Activated CD4-positive, alpha-beta T cell treated with anti-CD3 and anti-CD28 coated beads for 36 hours (primary cell): ENCODE results near the gene BLCAP. TPM values are rescaled to one million over a fixed set of nuclear protein-coding genes. Genes with fewer than 3 reads are reported as not detected.
"Not testable (repeated sequence)": the region's sequence is repeated elsewhere in the genome, so short reads cannot be mapped to it uniquely, and the experiment has no call there.

ENCODE experiments used
- ATAC-seq: fragments of 200-7000 bp; cut with Tn5 transposase; one replicate; pipeline ENCODE4 v1.10.0; 2021; ENCODE audit warnings: mild to moderate bottlenecking, moderate library complexity
- CTCF ChIA-PET: fragments of 350-600 bp; sonication (Branson Sonifier 250); formaldehyde crosslinking; loops from one replicate; lab custom pipeline; 2021; ENCODE audit warnings: antibody characterized with exemption; lab: Charles Lee
- POLR2A ChIA-PET: fragments of 350-600 bp; sonication (Branson Sonifier 250); formaldehyde crosslinking; loops from one replicate; lab custom pipeline; 2021; ENCODE audit warnings: antibody characterized with exemption, inconsistent platforms; lab: Charles Lee
- DNase-seq: peaks from one replicate; pipeline ENCODE4 v3.0.0-alpha.2; 2020
- H3K27ac Mint-ChIP-seq: one replicate; pipeline ENCODE4 v1.8.0; 2021; ENCODE audit warnings: mixed read lengths
- H3K27me3 Mint-ChIP-seq: one replicate; pipeline ENCODE4 v1.8.0; 2021; ENCODE audit warnings: mixed read lengths
- H3K36me3 Mint-ChIP-seq: one replicate; pipeline ENCODE4 v1.8.0; 2021; ENCODE audit warnings: low read depth, mixed read lengths
- H3K4me1 Mint-ChIP-seq: one replicate; pipeline ENCODE4 v1.8.0; 2021; ENCODE audit warnings: mixed read lengths
- H3K4me3 Mint-ChIP-seq: one replicate; pipeline ENCODE4 v1.8.0; 2021; ENCODE audit warnings: mild to moderate bottlenecking, moderate library complexity, mixed read lengths
- H3K9me3 Mint-ChIP-seq: one replicate; pipeline ENCODE4 v1.8.0; 2021; ENCODE audit warnings: low read depth, mixed read lengths
- intact Hi-C, 2 experiments: fragments of 100-400 bp; cut with DNase I in 1 of 2; cut with micrococcal nuclease in 1 of 2; formaldehyde crosslinking; loops; one replicate each; pipeline versions ENCODE4 v1.14.2 to v1.15.1; 2022 to 2024; cut with DNase I, micrococcal nuclease
- total RNA-seq, 2 experiments: library from RNA; stranded (reverse); gene quantifications; one replicate each; pipeline ENCODE4 v1.2.3, GENCODE V29; 2021

Gene BLCAP
- total RNA-seq, 2 experiments from 2014 or later, result 17.7 to 18.6 TPM

DNA sequence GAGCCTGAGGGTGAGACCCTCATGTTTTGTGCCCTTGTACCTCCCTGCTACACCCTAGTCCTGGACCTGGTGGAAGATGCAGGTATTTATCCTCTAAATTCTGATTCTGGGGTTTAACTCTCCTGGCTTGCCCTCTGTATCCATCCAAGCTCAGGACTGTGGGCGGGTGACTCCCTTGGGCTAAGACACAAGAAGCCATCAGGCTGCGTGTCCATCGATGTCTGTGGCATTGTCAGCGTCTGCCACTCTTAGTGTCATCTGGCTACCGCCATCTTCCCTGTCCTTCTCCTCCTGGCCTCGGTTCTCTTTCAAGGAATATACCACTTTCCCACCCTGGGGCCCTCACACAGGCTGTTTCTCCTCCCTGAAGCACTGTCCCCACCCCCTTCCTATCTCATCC lies 28.9 kb upstream of the BLCAP start:
- CTCF ChIA-PET, result no interaction called here

GRCh38 chr20:37554721-37555298 lies 27.1 kb upstream of the BLCAP start:
- H3K27ac Mint-ChIP-seq, H3K4me3 Mint-ChIP-seq, ATAC-seq, DNase-seq, H3K36me3 Mint-ChIP-seq, intact Hi-C loops, POLR2A ChIA-PET, H3K4me1 Mint-ChIP-seq, H3K9me3 Mint-ChIP-seq: not testable (repeated sequence)
- peaks cover 13% of the 10 kb centered on the region for H3K27me3 Mint-ChIP-seq
- CTCF ChIA-PET, result interaction anchor here (1.5 kb wide), 1 partner anchor 9 kb away, joined by 5 read pairs; no protein-coding TSS in a partner anchor

More for the DNA sequence above, 28.9 kb upstream of the BLCAP start:
- no peaks in the 10 kb centered on the region for H3K36me3 Mint-ChIP-seq
- H3K27me3 Mint-ChIP-seq, result peaks cover 14% of the 10 kb centered on the region
- H3K9me3 Mint-ChIP-seq, result no peaks in the 10 kb centered on the region
- peaks cover 5% of the 10 kb centered on the region for H3K4me1 Mint-ChIP-seq
- DNase-seq (no peak), ATAC-seq (no peak)
- no peak overlapping the region for H3K4me3 Mint-ChIP-seq
- intact Hi-C loops, result no loop called here
- POLR2A ChIA-PET, result no interaction called here
- H3K27ac Mint-ChIP-seq, result no peak overlapping the region

DNA sequence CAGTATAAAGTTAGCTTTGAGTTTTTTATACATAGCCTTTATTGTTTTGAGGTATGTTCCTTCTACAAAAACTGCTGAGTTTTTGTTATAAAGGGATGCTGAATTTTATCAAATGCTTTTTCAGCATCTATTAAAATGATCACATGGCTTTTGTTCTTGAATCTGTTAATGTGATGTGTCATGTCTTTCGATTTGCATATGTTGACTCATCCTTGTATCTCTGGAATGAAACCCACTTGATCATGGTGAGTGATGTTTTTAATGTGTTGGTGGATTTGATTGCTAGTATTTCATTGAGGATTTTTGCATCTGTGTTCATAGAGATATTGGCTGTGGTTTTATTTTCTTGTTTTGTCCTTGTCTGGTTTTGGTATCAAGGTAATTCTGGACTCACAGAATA lies 24.7 kb upstream of the BLCAP start:
- peak; percentile 68 for ATAC-seq
- H3K27me3 Mint-ChIP-seq, result peaks cover 12% of the 10 kb centered on the region
- ChIA-PET CTCF (no interaction called here), POLR2A (no interaction called here)
- peaks cover 5% of the 10 kb centered on the region for H3K4me1 Mint-ChIP-seq
- no peak overlapping the region for H3K4me3 Mint-ChIP-seq
- H3K27ac Mint-ChIP-seq, result no peak overlapping the region
- intact Hi-C loops, result no loop called here
- peaks cover 2% of the 10 kb centered on the region for H3K9me3 Mint-ChIP-seq
- no peak for DNase-seq
- H3K36me3 Mint-ChIP-seq, result no peaks in the 10 kb centered on the region

DNA sequence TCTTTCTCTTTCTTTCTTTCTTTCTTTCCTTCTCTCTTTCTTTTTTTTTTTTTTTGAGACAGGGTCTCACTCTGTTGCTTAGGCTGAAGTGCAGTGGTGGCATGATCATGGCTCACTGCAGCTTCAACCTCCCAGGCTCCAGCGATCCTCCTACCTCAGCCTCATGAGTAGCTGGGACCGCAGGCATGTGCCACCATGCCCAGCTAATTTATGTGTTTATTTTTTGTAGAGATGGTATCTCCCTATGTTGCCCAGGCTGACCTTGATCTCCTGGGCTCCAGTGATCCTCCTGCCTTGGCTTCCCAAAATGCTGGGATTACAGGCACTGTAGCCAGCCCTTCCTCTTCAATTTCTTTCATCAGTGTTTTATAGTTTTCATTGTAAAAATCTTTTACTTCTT lies 24.0 kb upstream of the BLCAP start:
- intact Hi-C loops, H3K9me3 Mint-ChIP-seq, H3K36me3 Mint-ChIP-seq, POLR2A ChIA-PET, ATAC-seq, H3K27ac Mint-ChIP-seq, CTCF ChIA-PET, H3K27me3 Mint-ChIP-seq, H3K4me1 Mint-ChIP-seq, H3K4me3 Mint-ChIP-seq, DNase-seq: not testable (repeated sequence)

DNA sequence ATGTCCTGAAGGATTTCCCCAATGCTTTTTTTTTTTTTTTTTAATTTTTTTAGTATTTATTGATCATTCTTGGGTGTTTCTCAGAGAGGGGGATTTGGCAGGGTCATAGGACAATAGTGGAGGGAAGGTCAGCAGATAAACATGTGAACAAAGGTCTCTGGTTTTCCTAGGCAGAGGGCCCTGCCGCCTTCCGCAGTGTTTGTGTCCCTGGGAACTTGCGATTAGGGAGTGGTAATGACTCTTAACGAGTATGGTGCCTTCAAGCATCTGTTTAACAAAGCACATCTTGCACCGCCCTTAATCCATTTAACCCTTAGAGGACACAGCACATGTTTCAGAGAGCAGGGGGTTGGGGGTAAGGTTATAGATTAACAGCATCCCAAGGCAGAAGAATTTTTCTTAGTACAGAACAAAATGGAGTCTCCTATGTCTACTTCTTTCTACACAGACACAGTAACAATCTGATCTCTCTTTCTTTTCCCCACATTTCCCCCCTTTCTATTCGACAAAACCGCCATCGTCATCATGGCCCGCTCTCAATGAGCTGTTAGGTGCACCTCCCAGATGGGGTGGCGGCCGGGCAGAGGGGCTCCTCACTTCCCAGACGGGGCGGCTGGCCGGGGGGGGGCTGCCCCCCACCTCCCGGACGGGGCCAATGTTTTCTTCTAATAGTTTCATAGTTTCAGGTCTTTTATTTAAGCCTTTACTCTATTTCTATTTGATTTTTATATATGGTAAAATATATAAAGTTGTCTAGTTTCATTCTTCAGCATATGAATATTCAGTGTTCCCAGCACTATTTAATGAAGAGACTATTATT lies 22.6 kb upstream of the BLCAP start:
- H3K36me3 Mint-ChIP-seq, H3K27ac Mint-ChIP-seq, H3K4me3 Mint-ChIP-seq, H3K9me3 Mint-ChIP-seq, intact Hi-C loops, ATAC-seq, DNase-seq, POLR2A ChIA-PET, H3K4me1 Mint-ChIP-seq: not testable (repeated sequence)
- peaks cover 10% of the 10 kb centered on the region for H3K27me3 Mint-ChIP-seq
- CTCF ChIA-PET, result interaction anchor here (0.8 kb wide), 1 partner anchor 443 kb away, joined by 3 read pairs; no protein-coding TSS in a partner anchor

GRCh38 chr20:37547912-37548311 lies 20.2 kb upstream of the BLCAP start:
- H3K27ac Mint-ChIP-seq, result no peak overlapping the region
- ATAC-seq (no peak), DNase-seq (no peak)
- no peak overlapping the region for H3K4me3 Mint-ChIP-seq
- ChIA-PET CTCF (interaction anchor here (0.7 to 1.5 kb wide), 5 partner anchors 9 to 281 kb away, joined by 3 to 5 read pairs (median 3); partner anchors contain the start of gene BLCAP), POLR2A (no interaction called here)
- peaks cover 2% of the 10 kb centered on the region for H3K9me3 Mint-ChIP-seq
- H3K27me3 Mint-ChIP-seq, result peaks cover 6% of the 10 kb centered on the region
- no peaks in the 10 kb centered on the region for H3K36me3 Mint-ChIP-seq
- peaks cover 5% of the 10 kb centered on the region for H3K4me1 Mint-ChIP-seq
- intact Hi-C loops, result no loop called here

DNA sequence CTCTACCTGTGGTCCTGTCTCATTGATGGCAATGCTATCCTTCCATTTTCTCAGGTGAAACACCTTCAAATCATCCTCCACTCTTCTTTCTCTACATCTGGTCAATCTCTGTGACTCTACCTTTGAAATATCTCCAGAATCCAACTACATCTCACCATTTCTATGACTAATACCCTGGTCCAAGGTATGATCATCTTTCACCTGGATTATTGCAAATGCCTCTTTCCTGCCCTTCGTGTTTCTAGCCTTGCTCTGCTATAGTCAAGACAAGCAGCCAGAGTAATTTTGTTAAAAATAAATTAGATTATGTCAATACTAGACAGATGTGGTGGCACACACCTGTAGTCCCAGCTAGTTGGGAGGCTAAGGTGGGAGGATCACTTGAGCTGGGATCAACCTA lies 17.8 kb upstream of the BLCAP start:
- intact Hi-C loops, result no loop called here
- peaks cover 2% of the 10 kb centered on the region for H3K9me3 Mint-ChIP-seq
- ATAC-seq (no peak), DNase-seq (no peak)
- H3K36me3 Mint-ChIP-seq, result no peaks in the 10 kb centered on the region
- no peak overlapping the region for H3K27ac Mint-ChIP-seq
- CTCF ChIA-PET, result no interaction called here
- H3K27me3 Mint-ChIP-seq, result peaks cover 4% of the 10 kb centered on the region
- POLR2A ChIA-PET, result no interaction called here
- H3K4me3 Mint-ChIP-seq, result no peak overlapping the region
- no peaks in the 10 kb centered on the region for H3K4me1 Mint-ChIP-seq

- ChIA-PET POLR2A (no interaction called here), CTCF (no interaction called here)
- no peaks in the 10 kb centered on the region for H3K4me1 Mint-ChIP-seq
- H3K36me3 Mint-ChIP-seq, result no peaks in the 10 kb centered on the region
- H3K4me3 Mint-ChIP-seq, result no peak overlapping the region
- peaks cover 4% of the 10 kb centered on the region for H3K27me3 Mint-ChIP-seq
- H3K9me3 Mint-ChIP-seq, result no peaks in the 10 kb centered on the region
- H3K27ac Mint-ChIP-seq, result no peak overlapping the region
- intact Hi-C loops, result no loop called here
- DNase-seq (no peak), ATAC-seq (no peak)
Measured at GRCh38 chr20:37544386-37544785, 16.7 kb upstream of the BLCAP start.

- H3K27me3 Mint-ChIP-seq, result peaks cover 4% of the 10 kb centered on the region
- POLR2A ChIA-PET, result no interaction called here
- CTCF ChIA-PET, result no interaction called here
Measured at GRCh38 chr20:37543828-37544227, 16.2 kb upstream of the BLCAP start.

DNA sequence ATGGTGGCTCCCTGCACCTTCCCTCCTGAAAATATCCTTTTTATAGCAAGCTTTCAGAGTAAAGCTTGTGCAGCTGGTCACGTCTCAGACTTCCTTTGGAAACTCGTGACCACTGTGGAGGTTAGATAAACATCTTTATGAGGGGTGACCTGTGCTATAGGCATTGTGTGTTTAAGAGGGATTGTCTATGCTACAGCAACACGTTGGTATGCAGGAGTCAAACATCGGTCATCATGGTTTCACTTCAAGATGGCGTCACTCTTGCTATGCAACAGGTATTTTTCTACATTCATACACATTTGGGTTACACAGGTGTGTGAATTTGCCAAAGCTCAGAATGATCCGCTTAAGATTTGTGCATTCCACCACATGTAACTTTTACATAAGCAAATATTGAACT lies 14.6 kb upstream of the BLCAP start:
- Mint-ChIP-seq H3K4me3 (no peak overlapping the region), H3K9me3 (no peaks in the 10 kb centered on the region), H3K27ac (no peak overlapping the region), H3K27me3 (peaks cover 10% of the 10 kb centered on the region), H3K36me3 (no peaks in the 10 kb centered on the region), H3K4me1 (no peaks in the 10 kb centered on the region)
- intact Hi-C loops, result no loop called here
- ChIA-PET POLR2A (interaction anchor here (0.7 kb wide), 1 partner anchor 137 kb away, joined by 4 read pairs; no protein-coding TSS in a partner anchor), CTCF (interaction anchor here (0.6 to 1.2 kb wide), 4 partner anchors 9 to 631 kb away, joined by 3 read pairs; no protein-coding TSS in a partner anchor)
- ATAC-seq, result no peak
- no peak for DNase-seq

More at GRCh38 chr20:37543828-37544227, 16.2 kb upstream of the BLCAP start:
- Mint-ChIP-seq H3K27ac (no peak overlapping the region), H3K4me1 (no peaks in the 10 kb centered on the region), H3K4me3 (no peak overlapping the region), H3K9me3 (no peaks in the 10 kb centered on the region), H3K36me3 (no peaks in the 10 kb centered on the region)
- no peak for ATAC-seq
- no peak for DNase-seq
- intact Hi-C loops, result no loop called here

- CTCF ChIA-PET, result interaction anchor here (0.6 to 1.2 kb wide), 5 partner anchors 8 to 825 kb away, joined by 3 to 4 read pairs (median 3); no protein-coding TSS in a partner anchor
- no peak overlapping the region for H3K4me3 Mint-ChIP-seq
- ATAC-seq (no peak), DNase-seq (no peak)
- intact Hi-C loops, result no loop called here
- H3K36me3 Mint-ChIP-seq, result no peaks in the 10 kb centered on the region
- H3K27ac Mint-ChIP-seq, result no peak overlapping the region
- H3K27me3 Mint-ChIP-seq, result peaks cover 10% of the 10 kb centered on the region
- no peaks in the 10 kb centered on the region for H3K9me3 Mint-ChIP-seq
- H3K4me1 Mint-ChIP-seq, result no peaks in the 10 kb centered on the region
- POLR2A ChIA-PET, result no interaction called here
Measured at GRCh38 chr20:37541326-37541725, 13.7 kb upstream of the BLCAP start.
